Smooth muscle cell (in vitro differentiated cells): ENCODE data around the gene BARHL1. TPM values are rescaled to one million over a fixed set of nuclear protein-coding genes. Genes with fewer than 3 reads are reported as not detected.

Experiments used
- DNase-seq: peaks from one replicate; lab custom pipeline; 2025; ENCODE audit not compliant: unreplicated experiment; lab: John Stamatoyannopoulos, UW
- H2AFZ ChIP-seq: fragments of 200-600 bp; sonication (generic); 2 replicates; pipeline ENCODE4 v1.6.0; 2016; ENCODE audit warnings: antibody characterized with exemption, low read depth, mild to moderate bottlenecking
- H3F3A ChIP-seq: fragments of 200-600 bp; sonication (generic); 2 replicates; pipeline ENCODE4 v1.6.0; 2017; ENCODE audit warnings: antibody characterized with exemption, low read depth
- H3K27ac ChIP-seq: fragments of 200-600 bp; sonication (generic); 2 replicates; pipeline ENCODE4 v1.5.1; 2016; ENCODE audit warnings: low read depth, mild to moderate bottlenecking
- H3K27me3 ChIP-seq: fragments of 200-600 bp; sonication (generic); 2 replicates; pipeline ENCODE4 v1.6.1; 2016; ENCODE audit warnings: low read depth, mild to moderate bottlenecking
- H3K36me3 ChIP-seq: fragments of 200-600 bp; sonication (generic); 2 replicates; pipeline ENCODE4 v1.5.1; 2016; ENCODE audit warnings: low read depth
- H3K4me1 ChIP-seq: fragments of 200-600 bp; sonication (generic); 2 replicates; pipeline ENCODE4 v1.5.1; 2016; ENCODE audit warnings: low read depth
- H3K4me2 ChIP-seq: fragments of 200-600 bp; sonication (generic); 2 replicates; pipeline ENCODE4 v1.6.0; 2016; ENCODE audit warnings: mild to moderate bottlenecking
- H3K4me3 ChIP-seq: fragments of 200-600 bp; sonication (generic); 2 replicates; pipeline ENCODE4 v1.5.1; 2016; ENCODE audit warnings: mild to moderate bottlenecking
- H3K79me2 ChIP-seq: fragments of 200-600 bp; sonication (generic); 2 replicates; pipeline ENCODE4 v1.6.0; 2016; ENCODE audit warnings: low read depth, mild to moderate bottlenecking
- H3K9ac ChIP-seq: fragments of 200-600 bp; sonication (generic); 2 replicates; pipeline ENCODE4 v1.6.0; 2016; ENCODE audit warnings: low read depth
- H3K9me3 ChIP-seq: fragments of 200-600 bp; sonication (generic); replicated peaks from 2 replicates; pipeline ENCODE4 v1.5.1; 2016; ENCODE audit warnings: low read depth
- H4K20me1 ChIP-seq: fragments of 200-600 bp; sonication (generic); 2 replicates; pipeline ENCODE4 v1.6.0; 2016; ENCODE audit warnings: low read depth
- WGBS: methylation state at CpG from one replicate; pipeline ENCODE4 v1.1.7; 2016; ENCODE audit warnings: low lambda C conversion rate; 5-methylcytosine and 5-hydroxymethylcytosine counted together
- polyA plus RNA-seq: library from polyadenylated mRNA; unstranded; fragments of >200 nt; fragmentation: Nextera tagmentation; extraction: Ambion mirVana; gene quantifications from 2 replicates; pipeline ENCODE4 v1.2.1, GENCODE V29; 2016
- total RNA-seq: library from RNA; depleted of rRNA; stranded (reverse); fragments of >200 nt; gene quantifications from 2 replicates; pipeline ENCODE4 v1.2.3, GENCODE V29; 2014
- TF ChIP-seq, protein P1 (sequence below): fragments of 200-600 bp; sonication (generic); IDR thresholded peaks from 2 replicates; pipeline ENCODE4 v1.5.1; 2017; ENCODE audit warnings: borderline replicate concordance, mild to moderate bottlenecking, antibody characterized with exemption; ENCODE audit not compliant: insufficient read depth, poor library complexity, severe bottlenecking

The BARHL1 gene
- total and polyA plus RNA-seq, 2 experiments from 2014 or later = 0.24 TPM; not detected in 1

DNA sequence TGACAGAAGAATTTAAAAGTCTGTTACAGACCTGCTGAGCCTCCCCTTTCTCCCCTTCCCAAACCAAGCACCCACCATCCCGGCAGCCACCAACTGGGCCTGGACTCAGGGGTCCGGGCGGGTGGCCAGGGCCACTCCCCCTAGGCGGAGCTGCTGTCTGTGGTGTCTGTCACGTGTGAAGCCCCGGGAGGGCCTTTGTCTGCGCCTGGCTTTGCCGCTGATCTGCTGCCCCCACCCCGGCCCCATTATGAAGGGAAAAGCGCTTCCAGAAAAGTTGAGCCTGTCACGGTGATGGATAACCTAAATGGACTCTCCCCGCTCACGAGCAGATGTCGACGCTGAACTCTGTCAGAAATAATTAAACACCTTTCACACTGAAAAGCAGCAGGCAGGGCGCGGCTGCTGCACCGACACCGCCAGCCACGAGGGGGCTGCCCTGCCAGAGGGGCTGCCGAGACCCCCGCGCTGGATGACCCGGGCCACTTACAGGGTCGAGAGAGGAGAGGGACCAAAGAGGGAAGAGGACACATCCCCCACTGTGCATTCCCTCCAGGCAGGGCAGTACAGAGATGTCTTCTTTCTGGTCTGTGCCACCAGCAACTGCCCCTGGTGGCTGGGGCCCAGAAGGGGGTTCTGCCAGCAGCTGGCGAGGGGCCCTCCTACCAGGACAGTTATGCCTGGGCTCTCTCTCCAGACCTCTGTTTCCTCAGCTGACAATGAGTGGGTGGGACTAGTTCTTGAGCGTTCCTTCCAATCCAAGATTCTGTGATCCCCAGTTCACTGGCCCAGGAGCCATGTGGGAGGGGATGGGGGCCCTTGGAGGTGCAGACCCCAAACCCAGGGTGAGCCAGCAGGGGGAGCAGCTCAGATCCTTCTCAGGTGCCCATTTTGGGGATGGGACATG lies 36.0 kb upstream of the BARHL1 start:
- Histone ChIP-seq H2AFZ (peak overlapping the region; percentile 90), H3K27me3 (no peaks in the 10 kb centered on the region), H3K27ac (no peak overlapping the region), H3K79me2 (no peaks in the 10 kb centered on the region), H3F3A (no peaks in the 10 kb centered on the region), H3K36me3 (no peaks in the 10 kb centered on the region), H3K4me3 (peak overlapping the region; percentile 41), H3K9me3 (no peaks in the 10 kb centered on the region), H4K20me1 (no peaks in the 10 kb centered on the region), H3K4me2 (peak overlapping the region; percentile 83), H3K9ac (peak overlapping the region; percentile 51), H3K4me1 (peaks cover 24% of the 10 kb centered on the region)
- TF ChIP-seq, protein P1, sequence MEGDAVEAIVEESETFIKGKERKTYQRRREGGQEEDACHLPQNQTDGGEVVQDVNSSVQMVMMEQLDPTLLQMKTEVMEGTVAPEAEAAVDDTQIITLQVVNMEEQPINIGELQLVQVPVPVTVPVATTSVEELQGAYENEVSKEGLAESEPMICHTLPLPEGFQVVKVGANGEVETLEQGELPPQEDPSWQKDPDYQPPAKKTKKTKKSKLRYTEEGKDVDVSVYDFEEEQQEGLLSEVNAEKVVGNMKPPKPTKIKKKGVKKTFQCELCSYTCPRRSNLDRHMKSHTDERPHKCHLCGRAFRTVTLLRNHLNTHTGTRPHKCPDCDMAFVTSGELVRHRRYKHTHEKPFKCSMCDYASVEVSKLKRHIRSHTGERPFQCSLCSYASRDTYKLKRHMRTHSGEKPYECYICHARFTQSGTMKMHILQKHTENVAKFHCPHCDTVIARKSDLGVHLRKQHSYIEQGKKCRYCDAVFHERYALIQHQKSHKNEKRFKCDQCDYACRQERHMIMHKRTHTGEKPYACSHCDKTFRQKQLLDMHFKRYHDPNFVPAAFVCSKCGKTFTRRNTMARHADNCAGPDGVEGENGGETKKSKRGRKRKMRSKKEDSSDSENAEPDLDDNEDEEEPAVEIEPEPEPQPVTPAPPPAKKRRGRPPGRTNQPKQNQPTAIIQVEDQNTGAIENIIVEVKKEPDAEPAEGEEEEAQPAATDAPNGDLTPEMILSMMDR = peak; percentile 55
- no peak for DNase-seq
- 6% methylated on average over 27 of the region's 27 CpGs for WGBS

DNA sequence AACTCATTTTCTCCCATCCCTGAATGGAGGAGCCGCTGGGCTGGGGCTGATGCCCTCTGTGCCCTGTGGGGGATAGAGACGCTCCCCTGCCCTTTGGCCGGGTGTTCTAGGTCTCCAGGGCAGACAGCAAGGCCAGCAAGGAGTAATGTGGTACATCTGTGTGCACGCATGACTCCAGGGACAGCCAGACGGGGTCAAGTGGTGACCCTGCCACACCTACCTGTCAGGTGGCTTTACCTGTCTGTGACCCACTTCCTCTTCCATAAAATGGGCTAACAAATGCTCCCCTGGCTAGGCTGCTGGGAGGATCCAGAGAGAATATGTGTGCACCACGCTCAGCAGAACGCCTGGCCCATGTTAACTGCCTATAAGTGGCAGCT lies 35.4 kb upstream of the BARHL1 start:
- H4K20me1 ChIP-seq = no peaks in the 10 kb centered on the region
- H3K27ac ChIP-seq = no peak overlapping the region
- no peaks in the 10 kb centered on the region for H3K27me3 ChIP-seq
- H3K79me2 ChIP-seq = no peaks in the 10 kb centered on the region
- H3K36me3 ChIP-seq = no peaks in the 10 kb centered on the region
- no peaks in the 10 kb centered on the region for H3K9me3 ChIP-seq
- no peaks in the 10 kb centered on the region for H3F3A ChIP-seq
- H2AFZ ChIP-seq = no peak overlapping the region
- no peak overlapping the region for H3K4me3 ChIP-seq
- 86% methylated on average over 7 of the region's 7 CpGs for WGBS
- peaks cover 20% of the 10 kb centered on the region for H3K4me1 ChIP-seq
- H3K9ac ChIP-seq = no peak overlapping the region
- H3K4me2 ChIP-seq = no peak overlapping the region
- no peak for DNase-seq
- TF ChIP-seq, protein P1 = no peak

DNA sequence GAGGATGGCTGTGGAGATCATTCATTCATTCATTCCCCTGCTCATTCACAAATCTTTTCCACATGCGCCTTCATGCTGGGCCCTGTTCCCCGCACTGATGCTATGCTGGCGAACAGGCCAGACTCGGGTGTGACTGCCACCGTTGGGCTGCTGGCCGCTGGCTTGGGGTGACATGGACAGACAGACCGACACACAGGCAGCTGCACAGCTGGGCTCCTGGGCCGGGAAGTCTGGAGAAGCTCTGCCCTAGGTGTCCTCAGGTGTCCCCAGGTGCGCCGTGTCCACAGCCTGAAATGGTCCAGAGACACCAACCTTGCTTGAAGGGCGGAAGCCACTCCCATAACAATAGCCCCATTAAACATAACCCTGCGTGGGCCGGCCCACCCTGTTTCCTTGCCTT lies 35.0 kb upstream of the BARHL1 start:
- TF ChIP-seq, protein P1 = no peak
- WGBS = 93% methylated on average over 13 of the region's 13 CpGs
- H3K9me3 ChIP-seq = no peaks in the 10 kb centered on the region
- H3K4me2 ChIP-seq = no peak overlapping the region
- no peak overlapping the region for H3K9ac ChIP-seq
- H2AFZ ChIP-seq = no peak overlapping the region
- H3K79me2 ChIP-seq = no peaks in the 10 kb centered on the region
- no peak overlapping the region for H3K27ac ChIP-seq
- H4K20me1 ChIP-seq = no peaks in the 10 kb centered on the region
- H3F3A ChIP-seq = no peaks in the 10 kb centered on the region
- no peaks in the 10 kb centered on the region for H3K27me3 ChIP-seq
- no peaks in the 10 kb centered on the region for H3K36me3 ChIP-seq
- no peak overlapping the region for H3K4me3 ChIP-seq
- peaks cover 19% of the 10 kb centered on the region for H3K4me1 ChIP-seq
- DNase-seq = no peak
